ENCODE data around the gene FCER2.

DNA sequence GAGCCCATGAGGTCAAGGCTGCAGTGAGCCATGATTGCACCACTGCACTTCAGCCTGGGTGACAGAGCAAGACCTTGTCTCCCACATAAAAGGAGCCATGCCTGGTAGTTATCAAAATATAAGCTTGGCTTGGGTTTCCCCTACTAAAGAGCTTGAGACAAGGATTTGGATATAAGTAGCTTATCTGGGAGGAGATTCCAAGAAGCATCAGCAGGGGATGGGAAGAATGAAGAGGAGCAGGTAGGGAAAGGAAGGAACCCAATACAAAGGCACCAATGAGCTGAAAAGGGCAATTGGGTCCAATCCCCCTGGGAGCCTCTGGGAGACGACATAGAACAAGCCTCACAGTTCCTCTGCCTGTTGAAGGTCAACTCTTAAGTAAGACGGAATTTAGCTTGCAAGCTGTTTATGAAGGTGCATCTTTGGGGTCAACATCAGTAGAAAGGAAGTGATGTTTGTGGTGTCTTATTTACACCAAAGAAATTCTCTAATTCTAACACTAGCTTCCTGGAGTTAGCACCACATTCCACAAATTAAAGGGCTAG, 37.4 kb upstream of the FCER2 start:
- TF ChIP-seq, protein P1, sequence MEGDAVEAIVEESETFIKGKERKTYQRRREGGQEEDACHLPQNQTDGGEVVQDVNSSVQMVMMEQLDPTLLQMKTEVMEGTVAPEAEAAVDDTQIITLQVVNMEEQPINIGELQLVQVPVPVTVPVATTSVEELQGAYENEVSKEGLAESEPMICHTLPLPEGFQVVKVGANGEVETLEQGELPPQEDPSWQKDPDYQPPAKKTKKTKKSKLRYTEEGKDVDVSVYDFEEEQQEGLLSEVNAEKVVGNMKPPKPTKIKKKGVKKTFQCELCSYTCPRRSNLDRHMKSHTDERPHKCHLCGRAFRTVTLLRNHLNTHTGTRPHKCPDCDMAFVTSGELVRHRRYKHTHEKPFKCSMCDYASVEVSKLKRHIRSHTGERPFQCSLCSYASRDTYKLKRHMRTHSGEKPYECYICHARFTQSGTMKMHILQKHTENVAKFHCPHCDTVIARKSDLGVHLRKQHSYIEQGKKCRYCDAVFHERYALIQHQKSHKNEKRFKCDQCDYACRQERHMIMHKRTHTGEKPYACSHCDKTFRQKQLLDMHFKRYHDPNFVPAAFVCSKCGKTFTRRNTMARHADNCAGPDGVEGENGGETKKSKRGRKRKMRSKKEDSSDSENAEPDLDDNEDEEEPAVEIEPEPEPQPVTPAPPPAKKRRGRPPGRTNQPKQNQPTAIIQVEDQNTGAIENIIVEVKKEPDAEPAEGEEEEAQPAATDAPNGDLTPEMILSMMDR (IDR thresholded peaks at IDR 0.05; ENCODE audit: low read length), result no peak
- TF ChIP-seq EZH2 (IDR thresholded peaks at IDR 0.05; ENCODE audit: borderline replicate concordance, low read length), result no peak
